GM23248 (cell line): ENCODE results near the gene ODAD4.

Source experiments
- EZH2 ChIP-seq: fragments of 200-600 bp; sonication (generic); IDR thresholded peaks from 2 replicates; pipeline ENCODE4 v1.6.1; 2018; ENCODE audit warnings: antibody characterized with exemption, mild to moderate bottlenecking; ENCODE audit not compliant: insufficient read depth, poor library complexity, severe bottlenecking
- EZH2phosphoT487 ChIP-seq: fragments of 200-600 bp; sonication (generic); IDR thresholded peaks from 2 replicates; pipeline ENCODE4 v1.6.1; 2018; ENCODE audit warnings: antibody characterized with exemption, moderate library complexity, mild to moderate bottlenecking, low read depth; ENCODE audit not compliant: insufficient read depth

DNA sequence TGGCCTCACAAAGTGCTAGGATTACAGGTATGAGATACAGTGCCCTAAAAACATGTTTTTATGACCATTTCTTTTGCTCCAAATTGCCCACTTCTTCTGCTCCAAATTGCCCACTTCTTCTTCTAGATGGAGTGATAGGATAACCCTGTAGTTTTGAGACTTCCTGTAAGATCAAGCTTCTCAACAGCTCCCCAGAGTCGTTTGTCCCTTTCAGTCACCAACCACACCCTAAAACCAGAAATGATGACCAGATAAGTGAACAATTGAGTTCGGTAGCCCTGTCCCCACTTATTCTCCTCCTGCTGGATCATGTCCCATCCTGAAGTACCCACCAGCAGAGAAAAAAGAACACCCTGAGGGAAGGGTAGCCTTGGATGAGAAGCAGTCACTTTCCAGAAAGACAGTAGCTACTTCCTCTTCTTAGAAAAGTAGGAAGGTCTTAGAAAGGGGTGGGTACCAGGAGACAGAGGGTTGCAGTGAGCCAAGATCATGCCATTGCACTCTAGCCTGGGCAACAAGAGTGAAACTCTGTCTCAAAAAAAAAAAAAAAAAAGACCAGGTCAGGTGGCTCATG lies 2.5 kb downstream of the ODAD4 start:
- TF ChIP-seq EZH2 (no peak), EZH2phosphoT487 (no peak)
